OCI-LY1 (cell line): ENCODE measurements around the gene NAA25.

Experiments used
- H2AFZ ChIP-seq: fragments of 200-600 bp; sonication (generic), shearing (Covaris generic); 2 replicates; pipeline ENCODE4 v1.6.0; 2014; ENCODE audit warnings: antibody characterized with exemption, mild to moderate bottlenecking, low read length
- H3F3A ChIP-seq: fragments of 200-600 bp; sonication (generic), shearing (Covaris generic); 2 replicates; pipeline ENCODE4 v1.6.0; 2014; ENCODE audit warnings: mild to moderate bottlenecking, antibody characterized with exemption, low read length, moderate library complexity; ENCODE audit not compliant: insufficient read depth
- H3K27ac ChIP-seq: fragments of 200-600 bp; sonication (generic); 2 replicates; pipeline ENCODE4 v1.5.1; 2014; ENCODE audit warnings: low read length, mixed run types, mild to moderate bottlenecking, low read depth; ENCODE audit not compliant: poor library complexity, severe bottlenecking
- H3K27me3 ChIP-seq: fragments of 200-600 bp; sonication (generic); 2 replicates; pipeline ENCODE4 v1.6.0; 2014; ENCODE audit warnings: antibody characterized with exemption, mild to moderate bottlenecking, low read length, moderate library complexity; ENCODE audit not compliant: insufficient read depth
- H3K36me3 ChIP-seq: fragments of 200-600 bp; sonication (generic); 2 replicates; pipeline ENCODE4 v1.6.1; 2014; ENCODE audit warnings: mild to moderate bottlenecking, antibody characterized with exemption, low read length, moderate library complexity, mixed read lengths; ENCODE audit not compliant: insufficient read depth
- H3K4me1 ChIP-seq: fragments of 200-600 bp; sonication (generic); 2 replicates; pipeline ENCODE4 v1.5.1; 2014; ENCODE audit warnings: mild to moderate bottlenecking, low read length, moderate library complexity; ENCODE audit not compliant: insufficient read depth, severe bottlenecking
- H3K4me2 ChIP-seq: fragments of 200-600 bp; sonication (generic), shearing (Covaris generic); 2 replicates; pipeline ENCODE4 v1.6.1; 2014; ENCODE audit warnings: low read length
- H3K4me3 ChIP-seq: fragments of 200-600 bp; sonication (generic); 2 replicates; pipeline ENCODE4 v1.5.1; 2014; ENCODE audit warnings: low read length, low read depth, mild to moderate bottlenecking, mixed read lengths; ENCODE audit not compliant: poor library complexity, severe bottlenecking
- H3K79me2 ChIP-seq: fragments of 200-600 bp; shearing (Covaris generic); 2 replicates; pipeline ENCODE4 v1.6.1; 2016; ENCODE audit warnings: mixed run types, low read length, mixed read lengths; ENCODE audit not compliant: insufficient read depth
- H3K9ac ChIP-seq: fragments of 200-600 bp; sonication (generic), shearing (Covaris generic); 2 replicates; pipeline ENCODE4 v1.6.1; 2014; ENCODE audit warnings: mild to moderate bottlenecking, low read length, mixed read lengths
- H3K9me2 ChIP-seq: fragments of 200-600 bp; sonication (generic), shearing (Covaris generic); 2 replicates; pipeline ENCODE4 v1.6.1; 2014; ENCODE audit warnings: low read depth, mild to moderate bottlenecking, low read length, mixed read lengths
- H3K9me3 ChIP-seq: fragments of 200-600 bp; shearing (Covaris generic); 2 replicates; pipeline ENCODE4 v1.6.1; 2014; ENCODE audit warnings: low read length, mixed read lengths
- H4K20me1 ChIP-seq: fragments of 200-600 bp; sonication (generic), shearing (Covaris generic); 2 replicates; pipeline ENCODE4 v1.6.0; 2016; ENCODE audit warnings: mild to moderate bottlenecking, low read length; ENCODE audit not compliant: insufficient read depth
- CTCF ChIP-seq: fragments of 200-600 bp; sonication (generic), shearing (Covaris generic); IDR thresholded peaks from 2 replicates; pipeline ENCODE4 v1.5.1; 2017; ENCODE audit warnings: mild to moderate bottlenecking, antibody characterized with exemption, low read length, moderate library complexity, mixed read lengths
- EZH2 ChIP-seq: fragments of 200-600 bp; sonication (generic), shearing (Covaris generic); IDR thresholded peaks from 2 replicates; pipeline ENCODE4 v1.8.0; 2017; ENCODE audit warnings: borderline replicate concordance, mixed run types, mild to moderate bottlenecking, antibody characterized with exemption, low read length, moderate library complexity, mixed read lengths

Gene NAA25

DNA sequence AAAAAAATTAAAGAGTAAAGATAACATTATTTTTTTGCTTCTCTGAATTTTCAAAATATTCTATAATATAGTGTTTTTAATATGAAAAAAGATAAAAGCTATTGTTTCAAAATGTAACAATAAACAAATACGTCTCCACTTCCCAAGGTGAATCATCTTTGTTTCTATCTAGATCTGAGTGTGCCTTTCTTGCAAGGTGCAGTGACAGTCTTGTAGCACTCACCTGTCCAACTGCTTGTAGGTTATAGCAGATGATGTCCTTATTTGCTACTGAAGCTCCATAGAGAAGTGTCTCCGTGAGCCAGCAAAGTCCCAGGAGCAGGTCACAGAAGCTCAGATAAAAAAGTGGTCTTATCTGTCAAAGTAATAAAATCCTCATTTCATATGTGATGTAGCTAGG, 117.0 kb downstream of the NAA25 start:
- H2AFZ ChIP-seq = no peak overlapping the region
- H3K27me3 ChIP-seq = no peaks in the 10 kb centered on the region
- H3K4me1 ChIP-seq = peaks cover 50% of the 10 kb centered on the region
- H3F3A ChIP-seq = no peaks in the 10 kb centered on the region
- H3K79me2 ChIP-seq = 0 out of 2 replicates have a peak, but pooled peaks cover 3% of the 10 kb centered on the region
- peak overlapping the region; percentile 87 for H3K27ac ChIP-seq
- H3K36me3 ChIP-seq = 0 out of 2 replicates have a peak, but pooled peaks cover 9% of the 10 kb centered on the region
- H3K9me2 ChIP-seq = no peaks in the 10 kb centered on the region
- no peak overlapping the region for H3K4me2 ChIP-seq
- no peaks in the 10 kb centered on the region for H3K9me3 ChIP-seq
- H4K20me1 ChIP-seq = no peaks in the 10 kb centered on the region
- no peak overlapping the region for H3K4me3 ChIP-seq
- TF ChIP-seq CTCF (no peak), EZH2 (no peak)
- H3K9ac ChIP-seq = no peak overlapping the region

DNA sequence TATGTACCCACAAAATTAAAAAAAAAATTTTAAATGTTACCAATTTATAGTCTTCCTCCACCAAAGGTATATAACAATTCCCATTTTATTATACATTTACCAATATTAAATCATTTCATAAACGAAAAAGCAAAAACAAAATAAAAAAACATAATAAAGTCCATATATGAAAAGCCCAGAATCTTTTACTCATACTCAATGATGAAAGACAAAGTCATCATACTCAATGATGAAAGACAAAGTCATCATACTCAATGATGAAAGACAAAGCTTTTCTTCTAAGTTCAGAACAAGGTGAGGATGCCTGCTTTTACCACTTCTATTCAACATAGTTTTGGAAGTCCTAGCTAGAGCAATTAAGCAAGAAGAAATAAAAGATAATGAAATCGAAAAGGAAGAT, 123.8 kb downstream of the NAA25 start:
- TF ChIP-seq CTCF (no peak), EZH2 (no peak)
- Histone ChIP-seq H3K9ac (no peak overlapping the region), H3K27ac (no peak overlapping the region), H3K27me3 (no peaks in the 10 kb centered on the region), H3K79me2 (0 out of 2 replicates have a peak, but pooled peaks cover 3% of the 10 kb centered on the region), H3K9me3 (no peaks in the 10 kb centered on the region), H4K20me1 (no peaks in the 10 kb centered on the region), H3K4me2 (no peak overlapping the region), H3K9me2 (no peaks in the 10 kb centered on the region), H3K36me3 (0 out of 2 replicates have a peak, but pooled peaks cover 9% of the 10 kb centered on the region), H3K4me1 (no peaks in the 10 kb centered on the region), H3K4me3 (no peak overlapping the region), H3F3A (no peaks in the 10 kb centered on the region), H2AFZ (no peak overlapping the region)

- Histone ChIP-seq H3K9ac (no peak overlapping the region), H3K9me2 (no peaks in the 10 kb centered on the region), H3K79me2 (0 out of 2 replicates have a peak, but pooled peaks cover 3% of the 10 kb centered on the region), H3K36me3 (0 out of 2 replicates have a peak, but pooled peaks cover 8% of the 10 kb centered on the region), H3K4me3 (no peak overlapping the region), H3F3A (no peaks in the 10 kb centered on the region), H2AFZ (no peak overlapping the region), H4K20me1 (no peaks in the 10 kb centered on the region), H3K27me3 (no peaks in the 10 kb centered on the region), H3K27ac (no peak overlapping the region), H3K9me3 (no peaks in the 10 kb centered on the region), H3K4me1 (no peaks in the 10 kb centered on the region), H3K4me2 (no peak overlapping the region)
- no peak for TF ChIP-seq CTCF
- no peak for TF ChIP-seq EZH2
Observed at GRCh38 chr12:111981987-111982386, 126.6 kb downstream of the NAA25 start.
